NAMALWA (cell line): ENCODE results near the gene CDK18.

Source experiments
- DNase-seq: peaks from one replicate; pipeline ENCODE4 v3.0.0-alpha.2; 2015; ENCODE audit warnings: low spot score

The CDK18 gene

DNA sequence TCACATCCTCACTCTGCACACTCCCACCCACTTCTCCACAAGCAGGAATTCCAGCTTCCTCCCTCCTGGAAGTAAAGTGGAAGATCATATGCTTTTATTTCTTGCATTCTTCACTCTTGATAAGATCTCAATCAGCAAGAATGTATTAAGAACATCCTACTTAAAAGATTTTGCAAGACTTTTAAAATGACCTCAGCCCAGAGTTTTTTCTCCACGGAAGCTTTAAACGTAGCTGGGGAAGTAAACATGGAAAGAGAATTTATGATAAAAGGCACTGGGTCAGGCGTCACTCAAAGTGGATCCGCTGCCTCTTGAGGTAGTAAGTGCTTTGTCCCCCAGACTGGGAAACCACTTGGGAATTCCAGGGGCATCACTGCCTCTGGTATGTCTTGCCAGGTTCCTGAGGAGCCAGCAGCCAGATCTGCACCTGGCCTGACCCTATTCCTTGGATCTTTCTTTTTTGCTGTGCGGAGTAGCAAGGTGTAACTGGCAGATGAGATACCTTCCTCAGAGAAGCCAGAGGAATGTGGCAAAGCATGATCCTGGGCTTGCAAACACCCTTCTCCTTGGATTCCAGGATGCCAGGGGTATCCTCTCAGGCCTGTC lies 33.9 kb downstream of the CDK18 start:
- DNase-seq = no peak

DNA sequence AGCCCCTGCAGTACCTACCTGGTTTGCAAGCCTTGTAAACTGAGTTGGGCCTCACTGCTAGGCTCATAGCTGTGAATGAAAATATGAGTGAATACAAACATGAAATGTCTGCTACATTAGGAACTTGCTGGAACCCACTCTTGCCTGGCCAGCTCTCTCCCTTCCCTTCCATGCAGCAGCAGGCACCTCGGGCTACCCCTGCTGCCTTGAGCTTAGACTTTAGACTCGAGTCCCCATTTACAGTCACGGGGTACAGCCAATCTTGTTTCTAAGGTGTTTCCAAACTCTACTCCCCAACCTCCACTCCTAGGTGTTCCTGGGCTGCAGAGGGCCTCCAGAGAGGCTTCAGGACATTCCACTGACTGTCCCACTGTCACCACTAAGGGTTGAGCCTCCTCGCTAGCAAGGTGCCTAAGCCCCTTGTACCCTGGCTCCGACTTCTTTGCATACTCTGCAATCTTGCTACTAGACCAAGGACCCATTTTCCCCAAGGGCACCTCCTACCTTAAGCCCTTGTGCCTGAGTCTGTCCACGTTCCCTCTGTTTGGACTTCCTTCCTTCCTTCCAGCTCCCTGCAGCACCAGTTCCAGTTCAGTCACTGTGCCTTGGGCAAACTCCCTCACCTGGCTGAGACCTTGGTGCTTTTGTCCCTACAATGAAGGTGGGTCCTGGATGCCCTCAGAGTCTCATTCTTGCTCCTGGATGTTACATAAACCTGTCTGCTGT lies 36.9 kb downstream of the CDK18 start:
- DNase-seq = no peak

DNA sequence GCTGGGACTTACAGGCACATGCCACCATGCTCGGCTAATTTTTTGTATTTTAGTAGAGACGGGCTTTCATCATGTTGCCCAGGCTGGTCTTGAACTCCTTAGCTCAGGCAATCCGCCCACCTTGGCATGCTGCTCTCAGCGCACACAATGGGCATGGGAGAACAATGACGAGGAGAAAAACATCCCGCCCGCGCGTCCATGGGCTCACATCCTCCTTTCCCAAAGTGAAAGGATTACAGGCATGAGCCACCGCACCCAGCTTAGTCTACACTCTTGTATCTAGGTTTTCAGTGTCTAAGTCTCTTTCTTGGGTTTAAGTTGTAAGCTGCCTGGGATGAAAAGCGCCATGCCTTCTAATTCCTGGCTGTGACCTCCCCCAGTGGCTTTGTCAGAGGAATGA lies 37.9 kb downstream of the CDK18 start:
- DNase-seq = no peak

DNA sequence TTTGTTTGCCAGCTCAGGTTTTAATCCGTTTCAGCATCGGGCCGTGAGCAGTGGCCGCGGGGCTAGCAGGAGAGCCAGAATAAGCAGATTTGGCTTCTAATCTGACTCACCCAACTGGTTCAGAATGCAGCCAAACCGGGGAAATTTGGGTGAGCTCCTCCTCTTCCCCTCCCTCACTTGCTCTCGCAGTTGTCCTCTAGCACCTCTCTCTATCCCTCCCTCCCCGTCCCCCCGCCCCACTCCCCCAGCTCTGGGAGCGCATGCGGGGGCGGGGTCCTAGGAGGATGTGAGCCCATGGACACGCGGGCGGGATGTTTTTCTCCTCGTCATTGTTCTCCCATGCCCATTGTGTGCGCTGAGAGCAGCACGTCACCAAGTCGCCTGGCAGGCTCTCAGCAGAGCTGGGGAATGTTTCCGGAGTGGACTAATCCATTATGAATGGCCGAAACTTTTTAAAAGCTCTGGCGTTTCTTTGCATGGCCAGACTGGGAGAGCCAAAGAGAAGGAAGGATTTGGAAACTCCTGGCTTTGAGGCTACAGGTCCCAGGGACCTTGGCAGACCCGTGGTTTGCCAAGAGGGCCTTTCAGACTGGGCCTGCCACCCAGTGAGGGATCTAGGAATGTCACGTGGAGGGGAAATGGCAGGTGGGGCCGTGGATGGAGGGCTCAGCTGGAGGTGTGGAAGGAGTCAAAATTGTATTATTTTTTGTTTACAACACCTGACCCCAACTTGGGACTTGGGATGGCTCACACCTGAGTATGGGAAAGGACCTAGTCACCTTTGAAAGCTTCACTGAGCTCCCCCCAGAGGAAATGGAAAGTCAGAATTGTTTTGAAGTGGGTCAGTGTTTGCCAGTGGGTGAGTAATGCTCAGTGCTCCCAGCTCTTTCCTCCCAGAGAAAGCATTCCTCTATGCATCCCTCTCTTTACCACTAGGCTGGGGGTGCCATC lies 39.2 kb downstream of the CDK18 start:
- DNase-seq = no peak

DNA sequence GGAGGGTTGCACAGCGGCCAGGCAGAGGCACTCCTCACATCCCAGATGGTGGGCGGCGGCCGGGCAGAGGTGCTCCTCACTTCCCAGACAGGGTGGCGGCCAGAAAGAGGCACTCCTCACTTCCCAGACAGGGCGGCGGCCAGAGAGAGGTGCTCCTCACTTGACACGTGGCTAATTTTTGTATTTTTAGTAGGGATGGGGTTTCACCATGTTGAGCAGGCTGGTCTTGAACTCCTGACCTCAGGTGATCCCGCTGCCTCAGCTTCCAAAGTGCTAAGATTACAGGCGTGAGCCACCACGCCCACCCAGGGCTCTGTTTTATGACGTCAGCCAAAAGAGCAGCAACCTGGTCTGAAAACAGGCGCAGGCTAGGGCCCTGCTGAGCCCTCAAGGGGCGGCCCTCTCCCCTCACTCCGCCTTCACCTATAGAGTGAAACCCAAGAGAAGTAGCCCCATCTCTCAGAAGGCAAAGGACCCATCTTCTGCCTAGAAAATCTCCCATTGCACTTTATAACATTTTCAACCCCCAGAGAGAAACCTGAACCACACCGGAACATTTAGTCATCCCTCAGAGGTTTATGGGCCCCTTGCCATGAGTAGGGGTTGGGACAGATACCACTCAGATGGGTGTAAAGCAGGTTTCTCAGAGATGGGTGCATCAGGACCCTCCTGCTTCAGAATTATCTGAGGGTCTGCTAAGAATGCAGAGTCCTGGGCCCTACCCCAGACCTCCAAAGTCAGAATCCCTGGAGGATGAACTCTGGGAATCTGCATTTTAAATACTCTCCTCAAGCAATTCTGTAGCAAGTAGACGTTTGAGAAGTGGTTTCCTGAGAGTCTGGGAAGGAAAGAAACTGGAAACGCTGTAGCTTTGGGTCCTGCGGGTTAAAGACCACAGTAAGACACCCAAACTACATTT lies 40.8 kb downstream of the CDK18 start:
- DNase-seq = no peak

DNA sequence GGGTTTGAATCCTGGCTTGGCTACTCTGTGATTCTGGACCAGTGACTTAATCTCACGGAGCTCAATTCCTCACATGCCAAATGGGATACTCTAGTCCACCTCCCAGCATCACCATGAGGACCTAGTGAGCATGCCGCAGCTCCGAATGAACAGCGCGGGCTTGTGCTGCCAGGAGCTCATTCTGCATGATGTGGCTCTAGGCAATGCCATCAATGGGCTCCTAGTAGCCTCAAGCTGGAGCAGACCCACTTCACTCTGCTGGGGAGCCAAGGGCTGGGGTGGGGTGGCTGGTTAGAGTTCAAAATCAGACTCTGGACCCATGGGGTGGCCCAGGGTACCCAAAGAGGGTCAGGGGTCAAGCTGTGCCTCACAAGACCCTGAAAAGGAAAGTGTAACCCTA lies 41.5 kb downstream of the CDK18 start:
- DNase-seq = no peak

DNA sequence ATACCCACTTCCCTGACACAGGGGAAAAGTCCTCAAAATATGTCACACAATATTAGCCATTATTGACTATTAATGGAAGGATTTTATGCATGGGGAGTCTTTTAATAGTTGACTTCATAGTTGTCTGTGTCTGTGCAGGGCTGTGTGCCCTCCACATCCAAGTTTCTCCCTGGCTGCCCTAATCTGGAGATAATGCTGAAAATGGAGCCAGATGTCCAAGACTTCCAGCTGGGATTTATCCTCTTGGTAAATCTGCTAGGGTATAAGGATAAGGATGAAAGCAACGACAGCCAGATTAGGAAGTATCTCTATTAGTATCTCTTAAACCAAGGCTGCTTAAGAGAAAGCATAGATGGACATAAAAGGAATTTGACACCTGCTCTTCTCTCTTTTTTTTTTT lies 42.1 kb downstream of the CDK18 start:
- DNase-seq = no peak

DNA sequence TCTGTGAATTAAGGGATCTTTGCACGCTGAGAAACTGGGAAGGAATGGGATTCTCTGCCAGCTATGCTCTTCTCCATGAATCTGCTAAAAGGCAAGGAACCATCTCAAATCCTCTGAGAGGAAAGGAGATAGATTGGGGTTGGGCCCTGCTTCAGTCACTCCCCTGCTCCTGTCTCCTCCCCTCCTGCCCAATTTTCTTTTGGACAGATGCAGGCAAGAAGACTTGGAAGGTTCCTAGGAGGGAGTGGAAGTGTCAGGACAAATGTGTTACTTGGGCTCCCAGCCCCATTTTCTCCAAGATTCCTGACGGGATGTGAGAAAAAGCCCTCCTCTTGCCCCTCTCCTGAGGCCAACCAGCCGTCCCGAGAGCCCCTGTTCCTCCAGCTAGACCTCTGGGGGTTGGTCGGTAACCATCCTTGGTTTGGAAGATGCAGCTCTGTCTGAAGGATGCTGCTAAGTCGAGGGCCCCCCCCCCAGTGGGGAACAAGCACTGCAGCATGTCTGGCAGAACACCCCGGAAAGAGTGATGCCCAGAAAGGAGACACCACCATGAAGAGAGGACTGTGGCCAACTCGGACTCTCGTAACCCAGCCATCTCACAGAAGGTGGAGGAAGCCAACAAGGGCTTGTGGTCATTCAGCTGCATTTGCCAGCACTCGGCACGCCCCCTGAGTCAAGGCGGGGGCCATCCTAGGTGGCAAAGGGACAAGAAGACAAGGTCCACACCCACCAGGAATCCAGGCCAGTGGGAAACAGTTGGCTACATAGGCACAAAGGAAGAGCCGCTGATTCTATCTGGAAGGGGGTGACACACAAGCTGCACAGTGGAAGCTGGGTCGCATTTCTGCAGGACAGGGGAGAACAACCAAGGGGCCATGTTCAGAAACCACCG lies 43.7 kb downstream of the CDK18 start:
- DNase-seq = no peak

DNA sequence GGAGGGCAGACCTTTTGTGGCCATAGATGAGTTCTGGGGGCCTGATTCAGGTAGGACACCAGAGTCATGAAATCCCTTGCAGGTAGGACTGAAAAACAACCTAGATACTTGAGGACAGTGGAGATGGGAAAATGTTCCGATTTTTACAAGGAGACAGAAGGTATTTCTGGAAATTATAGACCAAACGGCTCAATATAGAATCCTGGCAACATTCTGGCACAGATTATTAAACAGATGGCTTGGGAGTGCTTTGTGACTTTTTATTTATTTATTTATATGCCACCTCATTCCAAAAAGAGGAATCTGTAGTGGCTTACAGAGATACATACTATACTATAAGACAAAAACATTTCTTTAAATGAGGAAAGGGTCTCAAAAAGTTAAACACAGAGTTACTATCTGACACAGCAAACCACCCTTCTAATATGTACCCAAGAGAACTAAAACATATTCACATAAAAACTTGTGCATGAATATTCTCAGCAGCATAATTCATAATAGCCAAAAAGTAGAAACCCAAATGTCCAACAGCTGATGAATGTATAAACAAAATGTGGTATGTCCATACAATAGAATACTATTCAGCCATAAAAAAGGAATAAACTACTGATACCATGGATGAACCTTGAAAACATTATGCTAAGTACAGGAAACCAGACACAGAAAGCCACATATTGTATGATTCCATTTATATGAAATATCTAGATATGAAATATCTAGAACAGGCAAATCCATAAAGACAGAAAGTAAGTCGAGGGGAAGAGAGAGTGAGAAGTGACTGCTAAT lies 49.8 kb downstream of the CDK18 start:
- no peak for DNase-seq

DNA sequence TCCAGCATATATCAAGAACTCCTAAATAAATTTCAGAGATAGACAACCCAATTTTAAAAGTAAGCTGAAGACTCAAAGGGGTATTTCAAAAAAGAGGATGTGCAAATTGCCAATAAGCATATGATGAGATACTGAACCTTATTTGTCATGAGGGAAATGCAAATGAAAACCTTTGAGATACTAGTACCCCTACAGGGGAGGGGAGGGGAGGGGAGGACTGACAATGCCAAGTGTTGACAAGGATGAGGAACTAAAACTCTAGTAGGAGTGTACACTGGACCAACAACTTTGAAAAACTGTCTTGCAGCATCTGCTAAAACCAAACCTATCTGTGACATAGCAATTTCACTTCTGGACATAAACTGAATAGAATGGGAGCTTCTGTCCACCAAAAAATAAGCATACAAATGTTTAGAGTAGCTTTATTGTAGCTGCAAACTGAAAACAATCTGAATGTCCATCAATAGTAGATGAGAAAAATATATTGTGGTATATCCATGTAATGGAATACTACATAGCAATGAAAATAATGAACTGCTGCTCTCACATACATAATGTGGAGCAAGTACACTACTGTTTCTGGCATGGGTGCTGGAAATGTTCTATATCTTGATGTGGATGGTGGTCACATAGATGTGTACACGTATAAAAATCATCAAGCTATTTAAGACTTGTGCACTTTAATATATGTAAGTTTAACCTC lies 57.2 kb downstream of the CDK18 start:
- no peak for DNase-seq

DNA sequence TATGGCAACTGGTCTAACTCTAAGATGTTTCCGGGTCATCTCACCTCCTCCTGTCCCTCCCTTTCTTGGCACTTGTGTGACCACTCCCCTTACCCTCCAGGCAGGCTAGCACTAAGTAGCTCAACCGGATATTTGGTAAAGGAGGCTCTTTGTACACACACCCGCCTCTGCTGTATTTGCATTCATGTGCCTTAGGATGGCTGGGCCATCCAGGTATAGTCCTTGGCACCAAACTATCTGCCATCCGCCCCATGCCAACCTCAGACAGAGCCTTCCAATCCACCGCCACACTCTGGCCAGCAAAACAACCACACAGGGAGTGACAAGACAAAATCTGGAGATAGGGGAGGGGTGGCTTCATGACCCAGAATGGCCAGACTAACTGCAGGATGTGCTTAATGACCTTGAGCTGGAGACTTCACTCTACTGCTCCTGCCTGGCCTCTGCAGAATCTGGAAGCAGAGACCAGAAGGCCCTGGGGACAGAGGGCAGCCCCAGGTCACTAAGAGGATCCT lies 59.5 kb downstream of the CDK18 start:
- DNase-seq = no peak

DNA sequence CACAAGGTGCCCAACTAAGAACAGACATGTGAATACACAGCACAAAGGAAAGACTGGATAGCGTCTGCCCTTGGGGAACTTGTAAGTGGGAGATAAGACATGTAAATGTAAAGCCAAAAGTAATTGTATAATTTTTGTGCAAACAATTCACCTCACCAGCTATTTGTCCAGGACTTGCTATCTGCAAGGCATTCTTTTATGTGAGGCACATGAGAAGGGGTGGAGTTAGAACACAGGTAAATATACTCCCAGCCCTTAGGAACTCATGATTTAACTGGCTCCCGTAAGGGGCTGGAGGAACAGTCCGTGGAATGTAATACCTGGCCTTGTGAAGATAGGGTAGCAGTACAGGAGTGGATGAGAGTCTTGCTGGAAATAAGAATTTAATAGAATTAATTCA lies 61.3 kb downstream of the CDK18 start:
- DNase-seq = no peak

DNA sequence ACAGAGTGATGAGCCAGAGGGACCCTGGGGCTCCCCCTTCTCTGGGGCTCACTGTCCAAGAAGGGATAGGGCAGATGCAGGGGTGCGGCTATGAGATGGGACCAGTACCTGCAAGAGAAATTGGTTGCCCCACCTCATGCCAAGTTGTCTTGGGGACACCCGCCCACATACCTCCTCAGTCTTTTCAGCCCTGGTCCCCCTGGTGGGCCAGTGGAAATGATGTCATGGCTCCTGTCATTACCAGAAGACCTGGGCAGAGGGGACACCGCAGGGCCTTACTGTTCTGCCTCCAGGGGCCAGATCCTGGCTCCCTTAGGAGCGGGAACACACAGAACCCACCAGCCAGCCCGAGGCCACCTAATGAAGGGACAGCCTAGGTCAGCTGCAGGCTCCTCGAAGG lies 63.2 kb downstream of the CDK18 start:
- DNase-seq = no peak

DNA sequence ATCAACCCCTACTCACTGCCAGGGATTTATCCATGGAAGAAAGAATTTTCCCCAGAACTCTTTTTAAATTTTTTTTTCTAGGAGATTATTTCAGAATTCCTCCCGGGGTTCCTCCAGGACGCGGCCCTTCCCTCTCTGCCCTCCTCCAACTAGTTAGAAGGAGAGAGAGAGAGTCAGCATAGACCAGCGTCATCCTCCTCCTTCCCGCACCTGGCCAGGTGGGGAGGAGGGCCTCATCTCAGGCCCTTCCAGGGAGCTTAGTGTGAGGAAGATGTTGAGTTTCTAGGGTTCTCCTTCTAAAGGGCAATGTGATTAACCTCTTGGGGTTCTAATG lies 63.6 kb downstream of the CDK18 start:
- DNase-seq = no peak

DNA sequence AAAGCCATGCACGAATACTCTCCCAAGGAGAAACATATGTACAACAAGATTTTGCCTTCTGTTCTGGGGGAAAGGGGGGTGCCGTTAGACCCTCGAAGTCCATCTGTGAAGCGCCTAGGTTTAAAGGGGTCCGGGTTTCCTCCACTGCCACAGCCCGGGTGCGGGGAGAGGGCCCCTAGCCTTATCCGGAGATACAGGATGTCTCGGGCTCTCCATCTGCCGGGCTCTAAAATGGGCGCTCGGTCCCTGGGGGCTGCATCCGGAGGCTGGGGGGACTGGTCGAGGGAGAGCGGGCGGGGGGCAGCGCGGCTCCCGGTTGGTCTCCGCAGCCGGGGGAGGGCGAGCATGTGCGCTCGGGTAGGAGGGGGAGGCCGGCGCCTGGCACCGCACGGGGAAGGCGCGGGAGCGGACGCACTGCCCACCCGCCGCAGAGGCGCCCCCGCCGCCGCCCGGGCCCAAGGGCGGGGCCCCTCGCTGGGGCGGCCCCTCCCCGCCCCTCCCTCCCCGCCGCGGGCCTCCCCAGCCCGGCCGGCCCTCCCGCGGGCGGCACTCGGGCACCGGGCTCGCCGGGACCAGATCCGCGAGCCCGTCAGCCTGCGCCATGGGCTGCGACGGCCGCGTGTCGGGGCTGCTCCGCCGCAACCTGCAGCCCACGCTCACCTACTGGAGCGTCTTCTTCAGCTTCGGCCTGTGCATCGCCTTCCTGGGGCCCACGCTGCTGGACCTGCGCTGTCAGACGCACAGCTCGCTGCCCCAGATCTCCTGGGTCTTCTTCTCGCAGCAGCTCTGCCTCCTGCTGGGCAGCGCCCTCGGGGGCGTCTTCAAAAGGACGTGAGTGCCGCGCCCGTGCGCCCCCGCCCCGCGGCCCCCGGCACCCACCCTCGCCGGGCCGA lies 64.2 kb downstream of the CDK18 start:
- DNase-seq = no peak

DNA sequence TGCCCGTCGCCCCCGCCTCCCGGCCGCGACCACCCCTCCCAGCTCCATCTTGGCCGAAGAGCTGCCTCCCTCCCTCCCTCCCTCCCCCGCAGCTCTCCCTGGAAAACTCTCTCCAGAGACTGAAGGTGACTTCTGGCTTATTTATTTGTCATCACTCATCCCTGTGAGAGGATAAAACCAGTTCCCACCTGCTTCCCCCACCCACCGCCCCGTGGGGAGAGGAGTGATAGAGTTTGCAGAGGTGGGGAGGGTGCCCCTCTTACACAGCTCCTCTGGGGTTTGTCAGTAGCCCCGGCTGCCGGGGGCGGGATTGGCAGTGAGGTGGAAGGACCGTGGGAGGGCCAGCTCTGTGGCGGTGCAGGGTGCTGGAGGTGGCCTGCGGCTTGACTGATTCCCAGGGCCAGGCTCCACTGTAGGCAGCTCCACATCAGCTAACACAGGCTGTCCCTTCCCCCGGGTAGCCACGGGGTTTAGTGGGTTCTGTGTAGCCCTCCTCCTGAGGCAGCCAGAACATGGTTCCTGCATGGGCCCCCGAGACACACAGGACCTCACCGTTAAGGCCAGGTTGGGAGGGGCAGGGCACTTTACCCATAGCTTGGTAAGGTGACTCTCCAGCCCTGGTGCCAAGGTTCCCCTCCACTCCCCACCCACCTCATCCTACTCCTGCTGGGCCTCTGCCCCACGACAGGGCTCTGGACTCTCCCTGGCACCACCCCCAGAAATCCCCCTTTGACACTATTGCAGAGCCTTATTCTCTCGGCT lies 65.1 kb downstream of the CDK18 start:
- DNase-seq = no peak

DNA sequence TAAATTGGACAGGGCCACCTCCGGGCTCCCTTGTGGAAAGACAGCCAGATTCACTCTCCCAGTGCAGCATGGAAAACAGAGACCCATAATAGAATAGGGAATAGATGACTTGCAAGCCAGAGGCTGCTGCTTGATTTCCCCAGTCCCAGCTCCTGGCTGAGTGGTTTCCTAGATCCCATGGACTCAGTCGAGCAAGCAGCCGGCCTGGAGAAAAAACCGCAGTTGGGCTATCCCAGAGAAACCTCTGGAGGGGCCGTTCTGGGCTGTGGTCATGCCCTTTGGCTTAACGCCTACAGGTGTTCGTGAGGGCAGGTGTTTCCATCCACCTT lies 65.7 kb downstream of the CDK18 start:
- DNase-seq = no peak
